GM12875 (cell line): ENCODE measurements around the gene ESF1.
A peak's percentile ranks its signal among the peaks of the same experiment; 100 is the strongest.

Experiments
- H3K4me3 ChIP-seq: one replicate; pipeline ENCODE4 v1.5.1; 2011; ENCODE audit warnings: low read depth, low read length, control low read depth
- TF ChIP-seq, protein P1 (sequence below): IDR thresholded peaks from 2 replicates; pipeline ENCODE4 v1.5.1; 2011; ENCODE audit warnings: low read depth, mild to moderate bottlenecking, control low read depth, inconsistent platforms, low read length, moderate library complexity, borderline replicate concordance; ENCODE audit not compliant: insufficient read depth

Gene ESF1

DNA sequence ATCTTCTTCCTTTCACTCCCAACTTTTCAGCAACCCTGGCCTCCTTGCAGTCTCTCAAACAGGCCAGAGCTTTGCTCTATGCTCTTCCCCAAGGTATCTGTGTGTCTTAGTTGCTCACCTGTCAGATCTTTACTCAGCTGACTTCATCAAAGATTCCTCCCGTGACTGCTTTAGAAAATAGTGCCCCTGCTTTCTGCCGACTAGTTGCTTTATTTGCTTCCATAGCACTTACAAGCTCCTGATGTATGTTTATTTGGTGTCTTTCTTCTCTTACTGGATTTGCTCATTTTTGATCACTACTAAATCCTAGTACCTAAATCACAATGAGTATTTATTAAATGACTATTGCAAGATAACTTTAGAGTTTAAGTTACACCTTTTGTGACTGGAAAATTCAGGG is 6.0 kb upstream of the ESF1 start:
- H3K4me3 ChIP-seq: no peak overlapping the region
- TF ChIP-seq, protein P1, sequence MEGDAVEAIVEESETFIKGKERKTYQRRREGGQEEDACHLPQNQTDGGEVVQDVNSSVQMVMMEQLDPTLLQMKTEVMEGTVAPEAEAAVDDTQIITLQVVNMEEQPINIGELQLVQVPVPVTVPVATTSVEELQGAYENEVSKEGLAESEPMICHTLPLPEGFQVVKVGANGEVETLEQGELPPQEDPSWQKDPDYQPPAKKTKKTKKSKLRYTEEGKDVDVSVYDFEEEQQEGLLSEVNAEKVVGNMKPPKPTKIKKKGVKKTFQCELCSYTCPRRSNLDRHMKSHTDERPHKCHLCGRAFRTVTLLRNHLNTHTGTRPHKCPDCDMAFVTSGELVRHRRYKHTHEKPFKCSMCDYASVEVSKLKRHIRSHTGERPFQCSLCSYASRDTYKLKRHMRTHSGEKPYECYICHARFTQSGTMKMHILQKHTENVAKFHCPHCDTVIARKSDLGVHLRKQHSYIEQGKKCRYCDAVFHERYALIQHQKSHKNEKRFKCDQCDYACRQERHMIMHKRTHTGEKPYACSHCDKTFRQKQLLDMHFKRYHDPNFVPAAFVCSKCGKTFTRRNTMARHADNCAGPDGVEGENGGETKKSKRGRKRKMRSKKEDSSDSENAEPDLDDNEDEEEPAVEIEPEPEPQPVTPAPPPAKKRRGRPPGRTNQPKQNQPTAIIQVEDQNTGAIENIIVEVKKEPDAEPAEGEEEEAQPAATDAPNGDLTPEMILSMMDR: no peak

DNA sequence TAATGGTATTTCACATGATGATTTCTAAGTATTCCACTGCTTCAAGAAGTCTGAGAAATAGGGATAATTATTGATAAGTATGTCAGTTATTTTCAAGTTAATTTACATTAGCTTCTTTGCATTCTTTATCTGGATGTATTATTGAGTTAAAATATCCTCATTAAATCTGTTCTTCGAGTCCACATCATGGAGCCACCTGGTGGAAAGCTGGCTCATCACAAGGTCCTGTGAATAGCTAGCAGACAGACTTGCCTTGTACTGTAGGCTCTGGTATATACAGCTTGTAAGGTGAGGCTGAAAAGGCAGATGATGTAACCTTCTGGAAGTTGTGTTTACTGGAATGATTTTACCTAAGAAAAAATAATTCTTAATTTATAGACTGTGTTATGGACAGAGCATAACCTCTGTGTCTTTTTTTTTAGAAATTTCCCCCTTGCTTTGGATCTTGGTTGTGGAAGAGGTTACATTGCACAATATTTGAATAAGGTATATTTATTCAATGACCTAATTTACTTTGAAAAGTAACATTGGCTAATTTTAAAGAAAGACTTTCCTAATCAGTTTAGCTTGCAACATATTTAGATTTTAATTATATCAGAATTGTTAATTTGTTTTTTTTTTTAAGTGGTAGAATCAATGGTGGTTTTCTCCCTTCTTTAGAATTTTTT is 3.6 kb upstream of the ESF1 start:
- TF ChIP-seq, protein P1: peak; percentile 64
- H3K4me3 ChIP-seq: no peak overlapping the region

DNA sequence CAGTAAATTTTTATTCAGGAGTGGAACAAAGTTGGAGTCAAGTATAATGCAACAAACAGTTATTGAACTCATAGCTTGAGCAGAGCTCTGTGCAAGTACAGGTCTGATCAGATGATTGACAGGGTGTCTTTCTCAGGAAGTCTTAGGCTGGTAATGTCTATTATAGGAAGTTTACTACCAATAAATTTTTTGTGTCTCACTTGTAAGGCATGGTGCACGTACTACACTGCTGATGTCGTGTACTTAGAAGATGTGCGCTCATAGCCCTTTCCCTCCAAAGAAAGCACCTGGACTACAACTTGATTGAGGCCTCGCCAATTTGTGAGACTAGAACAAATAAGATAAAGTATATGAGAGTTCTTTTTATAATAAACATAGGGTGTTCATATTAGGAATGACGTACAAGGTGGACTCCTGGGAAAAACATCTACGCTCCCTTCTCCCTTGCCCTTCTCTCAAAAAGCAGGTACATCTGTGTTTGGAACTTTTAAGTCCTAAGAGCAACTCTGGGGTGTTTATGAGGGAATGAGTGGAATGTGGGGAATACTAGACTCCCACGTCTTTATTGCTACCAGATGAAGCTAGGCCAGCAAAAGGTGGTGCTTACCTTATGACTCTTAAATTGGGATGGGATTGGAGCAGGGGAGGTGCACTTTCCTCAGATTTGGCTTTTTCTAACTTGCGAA is 1.6 kb upstream of the ESF1 start:
- TF ChIP-seq, protein P1: no peak
- no peak overlapping the region for H3K4me3 ChIP-seq

DNA sequence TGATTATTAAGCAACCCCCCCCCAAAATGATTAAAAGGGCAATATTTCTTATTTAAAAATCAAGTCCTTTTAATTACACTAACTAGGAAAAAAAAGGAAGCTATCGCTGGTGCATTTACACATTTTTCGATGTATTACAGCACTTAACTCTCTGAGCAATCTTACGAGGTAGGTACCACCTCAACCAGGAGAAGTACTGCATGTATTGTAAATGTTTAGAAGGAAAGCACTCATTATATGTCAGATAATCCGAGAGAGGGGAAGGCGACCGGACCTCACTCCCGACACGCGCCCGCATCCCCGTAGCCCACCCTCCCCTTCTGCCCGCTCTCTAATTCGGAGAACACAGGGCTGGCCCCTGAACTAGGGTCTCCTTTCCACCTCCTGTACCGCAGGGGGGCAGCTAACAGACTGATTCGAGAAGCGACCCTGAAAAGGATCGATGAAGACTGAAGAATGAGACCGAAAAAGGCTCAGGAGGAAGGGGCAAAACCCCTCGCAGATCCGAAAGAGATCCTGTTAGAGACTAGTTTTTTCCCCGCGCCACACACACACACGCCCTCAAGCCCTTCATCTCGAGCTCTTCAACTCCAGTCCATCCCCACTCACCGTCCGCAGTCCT is 337 bp downstream of the ESF1 start:
- TF ChIP-seq, protein P1: no peak
- peak overlapping the region; percentile 67 for H3K4me3 ChIP-seq

DNA sequence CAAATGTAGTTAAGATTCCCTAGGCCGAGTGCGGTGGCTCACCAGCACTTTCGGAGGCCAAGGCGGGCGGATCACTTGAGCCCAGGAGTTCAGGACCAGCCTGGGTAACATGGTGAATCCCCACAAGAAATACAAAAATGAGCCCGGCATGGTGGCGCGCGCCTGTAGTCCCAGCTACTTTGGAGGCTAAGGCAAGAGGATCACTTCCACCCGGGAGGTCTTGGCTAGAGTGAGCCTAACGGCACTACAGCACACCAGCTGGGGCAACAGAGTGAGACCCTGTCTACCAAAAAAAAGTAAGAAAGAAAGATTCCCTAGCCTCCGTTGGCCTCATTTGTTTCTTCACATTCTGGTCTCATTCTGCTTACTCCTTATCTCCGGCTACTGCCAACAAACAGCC is 1.2 kb downstream of the ESF1 start:
- no peak overlapping the region for H3K4me3 ChIP-seq
- TF ChIP-seq, protein P1: no peak

DNA sequence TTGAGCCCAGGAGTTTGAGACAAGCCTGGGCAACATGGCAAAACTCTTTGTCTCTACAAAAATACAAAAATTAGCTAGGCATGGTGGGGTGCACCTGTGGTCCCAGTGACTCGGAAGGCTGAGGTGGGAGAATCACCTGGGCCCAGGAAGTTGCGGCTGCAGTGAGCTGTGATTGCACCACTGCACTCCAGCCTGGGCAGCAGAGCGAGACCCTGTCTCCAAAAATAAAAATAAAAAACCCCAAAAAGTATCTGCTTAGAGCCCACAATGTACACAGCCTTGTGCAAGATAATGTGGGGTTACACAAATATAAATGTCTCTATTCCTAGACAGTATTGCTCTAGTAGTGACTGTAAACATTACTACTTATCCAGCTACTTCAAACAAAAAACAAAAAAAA is 5.9 kb downstream of the ESF1 start:
- no peak overlapping the region for H3K4me3 ChIP-seq

More for the DNA sequence above, 5.9 kb downstream of the ESF1 start:
- TF ChIP-seq, protein P1: no peak
